ENCODE data around the gene TGOLN2. TPM values are rescaled to one million over a fixed set of nuclear protein-coding genes. Genes with fewer than 3 reads are reported as not detected.

TGOLN2 gene
- total and polyA plus RNA-seq, 9 donors = 43.2 to 115 (median 75.8) TPM

- Histone ChIP-seq H3K27ac (no peak overlapping the region), H3K36me3 (no peaks in the 10 kb centered on the region), H3K4me3 (no peak overlapping the region), H3K27me3 (no peaks in the 10 kb centered on the region), H3K9me3 (no peaks in the 10 kb centered on the region), H3K4me1 (ENCODE audit: insufficient read depth) (no peaks in the 10 kb centered on the region)
- intact Hi-C loops (cut with DNase I) = no loop called here
- no peak for DNase-seq
- 47 to 57% (median 50%) methylated on average over 2 of the region's 2 CpGs for WGBS, 3 donors
- TF ChIP-seq POLR2A (IDR thresholded peaks at IDR 0.05) (no peak), EP300 (IDR thresholded peaks at IDR 0.05) (no peak), CTCF (IDR thresholded peaks at IDR 0.05) (no peak)
Observed at GRCh38 chr2:85356186-85356585, 28.4 kb upstream of the TGOLN2 start.

- H3K4me1 ChIP-seq (ENCODE audit: insufficient read depth) = no peaks in the 10 kb centered on the region
- TF ChIP-seq POLR2A (IDR thresholded peaks at IDR 0.05) = no peak
- TF ChIP-seq EP300 (IDR thresholded peaks at IDR 0.05) = no peak
- no peak for TF ChIP-seq CTCF (IDR thresholded peaks at IDR 0.05)
- intact Hi-C loops (cut with DNase I) = no loop called here
- WGBS, 3 donors = 60 to 67% (median 62%) methylated on average over 3 of the region's 3 CpGs
- H3K4me3 ChIP-seq = peak overlapping the region; percentile 73
- no peaks in the 10 kb centered on the region for H3K27me3 ChIP-seq
- no peaks in the 10 kb centered on the region for H3K36me3 ChIP-seq
- H3K27ac ChIP-seq = no peak overlapping the region
- peak in 3 of 5 donors; percentile 21 to 47 (median 43) for DNase-seq
- no peaks in the 10 kb centered on the region for H3K9me3 ChIP-seq
Observed at GRCh38 chr2:85355521-85355920, 27.7 kb upstream of the TGOLN2 start.

GRCh38 chr2:85355073-85355410 lies 27.3 kb upstream of the TGOLN2 start:
- Histone ChIP-seq H3K4me1 (ENCODE audit: insufficient read depth) (no peaks in the 10 kb centered on the region), H3K9me3 (no peaks in the 10 kb centered on the region), H3K27me3 (no peaks in the 10 kb centered on the region), H3K4me3 (peak overlapping the region; percentile 73), H3K27ac (peak overlapping the region; percentile 64 to 70), H3K36me3 (no peaks in the 10 kb centered on the region)
- intact Hi-C loops (cut with DNase I) = no loop called here
- DNase-seq = peak in 1 of 5 donors; percentile 34
- TF ChIP-seq CTCF (IDR thresholded peaks at IDR 0.05) (no peak), POLR2A (IDR thresholded peaks at IDR 0.05) (no peak), EP300 (IDR thresholded peaks at IDR 0.05) (no peak)
- 2 to 6% (median 5%) methylated on average over 10 of the region's 10 CpGs for WGBS, 3 donors

- TF ChIP-seq POLR2A (IDR thresholded peaks at IDR 0.05) (peak; percentile 76), EP300 (IDR thresholded peaks at IDR 0.05) (no peak), CTCF (IDR thresholded peaks at IDR 0.05) (no peak)
- peak within 1 kb of the TSS; percentile 64 to 70 for H3K27ac ChIP-seq
- 0 to 1% (median 1%) methylated on average over 39 to 42 of the region's 42 CpGs for WGBS, 3 donors
- H3K27me3 ChIP-seq = no peaks in the 10 kb centered on the region
- DNase-seq = peak; percentile 93 to 98 (median 97)
- H3K36me3 ChIP-seq = no peaks in the 10 kb centered on the region
- intact Hi-C loops (cut with DNase I) = no loop called here
- no peaks in the 10 kb centered on the region for H3K4me1 ChIP-seq (ENCODE audit: insufficient read depth)
- H3K9me3 ChIP-seq = no peaks in the 10 kb centered on the region
- peak within 1 kb of the TSS; percentile 73 for H3K4me3 ChIP-seq
Observed at GRCh38 chr2:85354286-85355072, 26.7 kb upstream of the TGOLN2 start, which contains the start of the genes ELMOD3 and RETSAT. TSS of gene ELMOD3 (plus strand) at chr2:85354769. CDS start at chr2:85357199, 2,430 bp downstream. TSS of gene RETSAT (minus strand) at chr2:85354528. CDS start at chr2:85354507, 21 bp downstream.

All from ovary (tissue), 9 donors.